Skeletal muscle cell (primary cell): ENCODE results near the gene JAGN1.
"Not testable (repeated sequence)": the region's sequence is repeated elsewhere in the genome, so short reads cannot be mapped to it uniquely, and the experiment has no call there.

Experiments used
- DNase-seq: peaks from one replicate; pipeline ENCODE4 v3.0.0-alpha.2; 2010; ENCODE audit warnings: low read depth
- H3K4me3 ChIP-seq: 2 replicates; pipeline ENCODE4 v1.5.1; 2011; ENCODE audit warnings: low read depth, mild to moderate bottlenecking, control low read depth, low read length, moderate library complexity

JAGN1 gene

DNA sequence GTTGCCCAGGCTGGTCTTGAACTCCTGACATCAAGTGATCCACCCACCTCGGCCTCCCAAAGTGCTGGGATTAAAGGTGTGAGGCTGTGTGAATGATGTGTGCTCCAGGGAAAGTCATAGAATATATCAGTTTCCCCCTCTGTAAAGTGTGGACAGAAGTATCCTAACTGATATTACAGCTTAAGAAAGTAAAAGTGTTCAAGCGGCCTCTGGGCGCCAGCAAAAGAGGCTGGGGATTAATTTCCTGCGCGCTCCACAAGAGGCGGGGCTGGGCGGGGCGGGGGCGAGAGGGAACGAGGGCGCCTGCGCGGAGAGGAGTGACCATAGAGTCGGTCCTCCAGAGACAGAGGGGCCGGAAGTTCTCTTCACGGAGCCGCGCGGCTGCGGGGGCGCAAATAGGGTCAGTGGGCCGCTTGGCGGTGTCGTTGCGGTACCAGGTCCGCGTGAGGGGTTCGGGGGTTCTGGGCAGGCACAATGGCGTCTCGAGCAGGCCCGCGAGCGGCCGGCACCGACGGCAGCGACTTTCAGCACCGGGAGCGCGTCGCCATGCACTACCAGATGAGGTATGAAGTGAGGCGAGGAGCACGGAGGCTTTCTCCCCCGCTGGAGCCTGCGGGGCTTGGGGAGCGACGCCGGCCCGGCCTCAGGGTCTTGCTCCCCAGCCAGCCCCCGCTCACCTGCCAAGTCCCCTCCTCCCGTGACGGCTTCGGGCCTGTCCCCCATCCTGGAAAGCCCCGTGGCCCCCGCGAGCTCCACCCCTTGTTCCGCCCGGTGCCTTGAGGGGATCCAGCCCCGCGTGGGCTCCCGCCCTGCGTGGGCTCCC, at the start of gene JAGN1:
Gene JAGN1, plus strand, starts transcription at position 362 of the 823 bp plus-strand sequence. Its CDS starts 113 bp downstream, at position 475.
- H3K4me3 ChIP-seq = peak within 1 kb of the TSS; percentile 92
- DNase-seq = peak; percentile 56

DNA sequence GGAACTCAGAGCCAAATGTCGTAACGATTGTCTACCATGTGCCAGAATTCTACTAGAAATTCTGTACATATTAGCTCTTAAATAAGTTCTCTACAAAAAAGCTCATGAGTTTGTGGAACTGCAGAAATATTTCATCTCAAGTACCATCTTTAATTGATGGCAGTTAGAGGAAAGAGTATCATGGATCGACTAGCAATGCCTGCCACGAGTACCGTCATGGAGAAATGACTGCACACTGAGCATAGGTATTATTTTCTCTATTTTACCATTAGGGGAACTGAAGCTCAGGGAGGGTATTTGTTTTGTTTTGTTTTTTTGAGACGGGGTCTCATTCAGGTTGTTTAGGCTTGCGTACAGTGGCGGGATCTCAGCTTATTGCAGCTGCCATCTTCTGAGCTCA, 49.4 kb upstream of the JAGN1 start:
- no peak for DNase-seq
- H3K4me3 ChIP-seq = no peak overlapping the region

DNA sequence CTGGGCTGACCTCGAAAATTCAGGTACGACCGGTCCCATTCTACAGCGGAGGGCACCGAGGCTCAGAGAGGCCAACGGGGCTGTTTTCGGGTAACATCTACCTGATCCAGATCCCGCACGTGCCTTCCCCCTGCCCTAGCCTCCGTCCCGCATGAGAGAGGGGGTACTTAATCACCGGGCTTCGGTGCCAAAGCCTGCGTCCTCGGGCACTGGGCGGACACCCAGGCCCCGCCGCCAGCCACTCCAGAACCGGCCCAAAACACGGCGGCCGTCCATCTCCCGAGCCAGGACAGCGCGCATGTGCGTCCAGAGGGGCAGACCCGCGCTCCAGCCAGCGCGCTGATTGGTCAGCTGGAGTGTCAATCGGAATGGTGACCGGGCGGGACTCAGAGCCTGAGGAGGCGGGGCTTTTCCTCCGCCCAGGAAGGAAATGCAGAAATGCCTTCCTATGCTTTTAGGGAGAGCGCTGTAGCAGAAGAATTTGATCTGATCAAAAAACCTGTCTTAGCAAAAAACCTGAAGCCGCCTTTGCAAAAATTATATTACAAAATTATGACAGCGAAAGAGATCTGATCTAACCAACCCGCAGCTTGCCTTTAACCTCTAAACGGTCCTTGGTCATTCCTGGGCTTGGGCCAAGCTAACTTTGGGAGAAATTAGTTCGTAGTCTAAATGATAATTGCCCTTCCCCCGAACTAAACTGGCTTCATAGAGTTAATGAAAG, 46.5 kb upstream of the JAGN1 start, which contains the start of gene RPUSD3:
Gene RPUSD3, minus strand, starts transcription at position 294 of the 724 bp plus-strand sequence. Its CDS starts 18 bp downstream, at position 276.
- peak; percentile 82 for DNase-seq
- H3K4me3 ChIP-seq = peak within 1 kb of the TSS; percentile 93

DNA sequence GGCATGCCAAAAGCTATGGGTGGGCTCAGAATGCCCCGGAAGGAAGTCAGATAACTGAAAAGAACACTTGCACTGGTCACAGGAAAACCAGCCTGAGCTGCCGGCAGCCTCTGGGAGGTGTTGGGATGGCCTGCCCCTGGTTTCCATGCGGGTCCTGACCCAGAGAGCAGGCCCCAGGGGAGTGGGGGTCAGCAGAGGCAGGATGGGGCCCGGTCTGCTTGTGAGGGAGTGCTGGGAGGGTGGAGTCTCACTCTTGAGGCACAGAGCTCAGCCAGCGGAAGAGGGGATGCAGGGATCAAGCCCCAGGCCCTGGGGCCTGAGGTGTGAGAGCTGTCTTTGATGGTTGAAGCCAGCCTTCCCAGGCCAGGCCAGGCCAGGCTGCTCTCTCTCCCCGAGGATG, 44.2 kb upstream of the JAGN1 start:
- DNase-seq = no peak
- H3K4me3 ChIP-seq = no peak overlapping the region

DNA sequence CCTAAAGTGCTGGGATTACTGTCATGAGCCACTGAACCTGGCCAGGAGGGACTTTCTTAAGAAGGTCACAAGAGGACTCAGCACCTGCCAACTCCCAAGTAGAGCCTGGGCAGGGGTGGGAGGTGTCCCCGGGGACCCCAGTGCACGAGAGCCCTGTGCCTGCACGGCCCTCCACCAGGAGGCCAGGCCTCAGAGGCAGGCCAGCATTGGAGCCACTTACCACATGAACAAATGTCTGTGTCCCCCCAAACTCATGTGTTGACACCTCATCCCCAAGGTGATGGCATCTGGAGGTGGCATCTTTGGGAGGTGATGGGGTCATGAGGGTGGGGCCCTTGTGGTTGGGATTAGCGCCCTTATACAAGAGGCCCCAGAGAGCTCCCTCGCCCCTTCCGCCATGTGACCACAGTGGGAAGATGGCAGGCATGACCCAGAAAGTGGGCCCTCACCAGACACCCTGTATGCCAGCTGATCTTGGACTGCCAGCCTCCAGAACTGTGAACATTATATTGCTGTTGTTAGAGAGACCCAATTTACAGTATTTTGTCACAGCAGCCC, 43.4 kb upstream of the JAGN1 start:
- DNase-seq = no peak
- no peak overlapping the region for H3K4me3 ChIP-seq

DNA sequence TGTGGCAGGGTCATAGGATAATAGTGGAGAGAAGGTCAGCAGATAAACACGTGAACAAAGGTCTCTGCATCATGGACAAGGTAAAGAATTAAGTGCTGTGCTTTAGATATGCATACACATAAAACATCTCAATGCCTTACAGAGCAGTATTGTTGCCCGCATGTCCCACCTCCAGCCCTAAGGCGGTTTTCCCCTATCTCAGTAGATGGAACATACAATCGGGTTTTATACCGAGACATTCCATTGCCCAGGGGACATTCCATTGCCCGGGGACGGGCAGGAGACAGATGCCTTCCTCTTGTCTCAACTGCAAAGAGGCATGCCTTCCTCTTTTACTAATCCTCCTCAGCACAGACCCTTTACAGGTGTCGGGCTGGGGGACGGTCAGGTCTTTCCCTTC, 42.5 kb upstream of the JAGN1 start:
- not testable (repeated sequence) for DNase-seq, H3K4me3 ChIP-seq

DNA sequence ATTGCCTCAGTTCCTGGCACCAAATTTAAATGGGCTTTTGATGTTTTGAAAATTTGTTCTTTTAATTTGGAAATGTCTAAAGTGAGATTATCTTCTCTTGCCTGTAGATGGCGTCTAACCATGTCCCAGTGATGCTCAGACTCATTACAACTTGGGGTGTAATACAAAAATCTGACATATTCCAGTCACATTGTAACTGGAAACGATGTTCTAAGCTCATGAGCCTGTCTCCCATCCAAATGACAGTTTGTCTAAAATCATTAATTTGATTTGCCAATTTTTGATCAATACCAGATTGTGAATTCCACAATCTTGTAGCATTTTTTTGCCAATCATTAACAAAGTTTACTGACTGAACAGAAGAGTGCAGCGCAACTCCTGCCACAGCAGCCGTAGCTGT, 41.5 kb upstream of the JAGN1 start:
- not testable (repeated sequence) for H3K4me3 ChIP-seq, DNase-seq

DNA sequence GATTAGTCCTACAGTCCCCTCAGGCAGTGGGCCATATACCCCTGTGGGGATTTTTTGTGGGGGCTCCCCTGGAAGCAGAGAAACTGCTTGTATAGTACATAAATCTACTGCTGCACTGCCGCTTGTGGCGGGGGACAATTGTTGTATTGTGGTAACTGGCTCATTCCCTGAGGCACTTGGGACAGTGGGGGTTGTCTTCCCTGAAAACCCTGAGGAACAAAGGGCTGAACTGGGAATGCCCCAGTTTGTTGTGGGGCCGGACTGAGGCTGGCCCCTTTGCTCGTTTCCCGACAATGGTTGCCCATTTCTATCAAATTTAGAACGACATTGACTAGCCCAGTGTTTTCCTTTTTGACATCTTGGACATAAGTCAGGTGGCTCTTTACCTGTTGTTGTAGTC, 39.0 kb upstream of the JAGN1 start:
- DNase-seq, H3K4me3 ChIP-seq: not testable (repeated sequence)

DNA sequence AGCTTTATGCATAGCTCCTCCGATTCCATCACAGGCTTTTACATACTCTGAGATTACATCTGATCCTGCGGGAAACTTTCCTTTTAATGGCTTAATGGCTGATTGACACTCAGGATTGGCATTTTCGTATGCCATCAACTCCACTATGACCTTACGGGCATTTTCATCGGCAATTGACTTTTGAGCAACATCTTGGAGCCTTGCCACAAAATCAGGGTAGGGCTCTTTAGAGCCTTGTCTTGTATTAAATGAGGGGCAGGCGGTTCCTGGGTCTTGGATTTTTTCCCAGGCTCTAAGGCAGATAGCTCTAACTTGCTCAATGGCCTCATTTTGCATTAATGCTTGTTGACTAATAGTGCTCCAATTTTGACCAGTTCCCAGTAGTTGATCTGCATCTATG, 38.5 kb upstream of the JAGN1 start:
- not testable (repeated sequence) for DNase-seq, H3K4me3 ChIP-seq

DNA sequence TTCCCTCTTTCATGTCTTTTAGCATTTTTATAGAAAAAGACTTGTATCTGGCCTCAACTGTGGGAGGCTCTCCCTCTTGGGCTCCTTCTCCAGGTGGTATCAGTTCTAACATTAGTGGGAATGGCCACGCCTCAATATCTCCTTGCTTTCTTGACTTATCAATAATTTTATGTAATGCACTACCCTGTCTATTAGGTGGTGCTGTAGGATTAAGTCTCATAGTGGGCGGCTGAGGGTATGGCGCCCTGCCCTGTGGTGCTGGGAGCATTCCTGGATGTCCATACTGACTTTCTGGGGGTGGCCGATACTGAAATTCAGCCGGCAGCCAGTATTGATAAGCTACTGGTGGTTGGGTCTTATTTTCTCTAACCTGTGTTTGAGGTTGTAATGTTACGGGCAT, 37.9 kb upstream of the JAGN1 start:
- H3K4me3 ChIP-seq = no peak overlapping the region
- no peak for DNase-seq

DNA sequence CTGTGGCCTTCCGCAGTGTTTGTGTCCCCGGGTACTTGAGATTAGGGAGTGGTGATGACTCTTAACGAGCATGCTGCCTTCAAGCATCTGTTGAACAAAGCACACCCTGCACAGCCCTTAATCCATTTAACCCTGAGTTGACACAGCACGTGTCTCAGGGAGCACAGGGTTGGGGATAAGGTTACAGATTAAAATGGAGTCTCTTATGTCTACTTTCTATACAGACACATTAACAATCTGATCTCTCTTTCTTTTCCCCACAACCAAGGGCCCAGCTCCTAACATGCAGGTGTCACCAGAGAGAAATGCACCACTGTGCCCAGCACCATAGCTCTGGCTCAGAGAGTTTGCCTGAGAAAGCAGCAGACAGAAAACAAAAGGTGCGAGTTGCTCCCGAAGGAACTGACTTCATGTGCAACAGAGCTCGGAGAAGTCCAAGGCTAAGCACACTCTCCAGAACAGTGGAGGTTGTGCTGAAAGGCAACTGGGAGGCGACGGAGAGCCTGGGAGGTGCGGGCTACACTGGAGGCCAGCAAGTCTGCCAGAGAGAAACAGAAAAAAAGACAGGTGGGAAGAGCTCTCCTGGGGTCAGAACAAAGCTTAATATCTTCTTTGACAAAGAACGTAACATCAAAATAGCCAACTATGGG, 36.0 kb upstream of the JAGN1 start:
- not testable (repeated sequence) for DNase-seq, H3K4me3 ChIP-seq

DNA sequence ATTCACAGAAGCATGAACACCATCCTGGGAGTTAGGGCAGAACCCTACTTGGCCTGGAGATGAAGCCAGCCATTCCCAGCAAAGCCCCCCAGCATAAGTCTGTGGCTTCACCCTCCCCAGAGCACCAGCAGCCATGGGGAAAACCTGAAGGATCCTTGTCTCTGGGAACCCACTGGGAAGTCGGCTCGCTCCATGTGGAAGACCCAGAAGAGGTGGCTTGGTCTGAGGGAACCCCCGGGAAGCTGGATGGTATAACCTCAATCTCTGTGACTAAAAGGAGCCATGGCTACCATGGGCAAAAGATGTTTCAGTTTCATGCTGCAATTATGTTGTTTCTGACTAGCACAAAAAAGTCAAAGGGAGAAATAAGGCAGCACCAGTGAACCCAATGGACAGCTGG, 34.8 kb upstream of the JAGN1 start:
- H3K4me3 ChIP-seq = no peak overlapping the region
- DNase-seq = no peak

DNA sequence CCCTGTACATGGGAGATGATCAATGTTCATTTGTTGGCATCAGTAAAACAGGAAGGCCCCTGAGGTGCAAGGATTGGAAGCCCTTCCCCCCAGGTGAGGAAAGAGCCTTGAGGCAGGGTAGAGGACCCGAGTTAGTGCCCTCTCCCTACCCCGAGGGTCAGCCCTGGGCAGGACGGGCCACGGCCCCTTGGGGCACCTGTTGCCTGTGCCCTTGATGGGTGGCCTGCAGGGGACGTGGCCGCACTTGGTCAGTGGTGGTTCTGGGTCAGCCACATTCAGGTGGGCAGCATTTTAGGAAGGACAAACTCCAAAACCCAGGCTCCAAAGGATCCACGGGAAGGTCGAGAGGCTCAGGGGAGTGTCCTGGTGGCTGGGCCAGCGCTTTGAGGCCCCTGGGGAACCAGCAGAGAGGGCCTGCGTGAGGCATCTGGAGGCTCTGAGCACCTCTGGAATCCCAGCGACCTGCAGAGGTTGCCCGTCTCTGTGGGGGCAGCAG, 30.8 kb upstream of the JAGN1 start:
- DNase-seq = no peak
- H3K4me3 ChIP-seq = no peak overlapping the region

DNA sequence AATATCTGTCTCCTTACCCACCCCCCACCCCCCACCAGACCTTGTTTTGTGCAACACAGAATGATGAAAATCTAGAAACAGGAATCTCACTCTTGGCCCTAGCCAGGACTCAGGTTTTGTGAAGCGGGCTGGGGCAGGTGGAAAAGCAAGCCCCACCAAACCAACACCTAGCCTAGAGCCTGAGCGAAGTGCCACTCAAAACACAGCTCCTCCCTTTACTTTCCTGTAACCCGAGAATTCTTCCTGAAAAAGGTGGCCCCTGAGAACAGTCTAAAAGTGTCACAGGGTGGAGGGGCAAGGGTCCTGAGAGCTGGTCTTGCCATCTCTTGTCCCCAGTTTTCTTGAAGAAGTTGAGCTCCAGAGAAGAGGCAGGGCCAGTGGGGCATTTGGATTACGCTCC, 29.2 kb upstream of the JAGN1 start:
- DNase-seq = no peak

DNA sequence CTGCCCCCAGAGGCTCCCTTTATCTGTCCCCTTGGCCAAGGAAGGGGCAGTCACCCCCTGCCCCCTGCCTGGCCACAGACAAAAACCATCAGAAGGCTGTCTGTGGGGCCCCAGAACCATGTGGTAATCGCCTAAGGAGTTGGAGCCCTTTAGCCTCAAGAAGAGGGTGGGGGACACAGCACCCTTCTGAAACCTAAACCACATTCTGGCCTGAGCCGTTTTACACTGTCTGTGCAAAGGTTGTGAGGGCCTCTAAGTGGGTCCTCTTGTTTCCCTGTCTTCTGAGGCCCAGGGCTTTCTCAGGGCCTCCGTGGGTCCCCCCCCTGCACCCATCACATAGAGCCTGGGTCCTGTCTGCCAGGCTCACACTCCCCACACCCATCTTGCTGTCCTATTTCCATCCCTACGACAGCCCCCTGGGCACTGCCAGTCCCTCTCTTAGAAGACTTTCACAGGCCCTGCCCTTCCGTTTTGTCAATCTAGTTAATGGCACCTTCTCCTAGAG, 28.7 kb upstream of the JAGN1 start:
- H3K4me3 ChIP-seq = no peak overlapping the region
- DNase-seq = no peak

More for the DNA sequence above, 29.2 kb upstream of the JAGN1 start:
- no peak overlapping the region for H3K4me3 ChIP-seq

DNA sequence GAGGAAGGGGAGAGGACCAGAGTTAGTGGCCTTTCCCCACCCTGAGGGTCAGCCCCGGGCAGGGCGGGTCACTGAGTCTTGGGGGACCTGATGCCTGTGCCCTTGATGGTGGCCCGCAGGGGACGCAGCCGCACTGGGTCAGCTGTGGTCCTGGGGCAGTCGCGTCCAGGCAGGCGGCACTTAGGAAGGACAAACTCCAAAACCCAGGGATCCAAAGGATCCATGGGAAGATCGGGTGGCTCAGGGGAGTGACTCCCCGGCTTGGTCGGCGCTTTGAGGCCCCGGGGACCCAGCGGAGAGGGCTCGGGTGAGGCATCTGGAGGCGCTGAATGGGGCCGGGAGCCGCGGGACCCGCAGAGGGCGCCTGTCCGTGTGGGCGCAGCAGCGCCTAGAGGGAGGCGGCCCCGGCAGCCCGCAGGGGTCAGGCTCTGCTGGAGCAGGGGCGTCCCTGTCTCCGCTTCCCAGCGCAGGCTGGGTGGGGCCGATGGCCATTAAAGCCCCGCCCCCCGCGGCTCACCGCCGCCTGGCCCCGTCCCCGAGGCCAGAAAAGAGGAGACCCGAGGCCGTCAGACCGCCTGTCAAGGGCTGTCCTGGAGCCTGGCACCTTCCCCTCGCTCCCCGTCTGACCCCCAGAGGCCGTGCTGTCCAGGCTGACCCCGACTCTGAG, 27.9 kb upstream of the JAGN1 start:
- H3K4me3 ChIP-seq = no peak overlapping the region
- DNase-seq = no peak

DNA sequence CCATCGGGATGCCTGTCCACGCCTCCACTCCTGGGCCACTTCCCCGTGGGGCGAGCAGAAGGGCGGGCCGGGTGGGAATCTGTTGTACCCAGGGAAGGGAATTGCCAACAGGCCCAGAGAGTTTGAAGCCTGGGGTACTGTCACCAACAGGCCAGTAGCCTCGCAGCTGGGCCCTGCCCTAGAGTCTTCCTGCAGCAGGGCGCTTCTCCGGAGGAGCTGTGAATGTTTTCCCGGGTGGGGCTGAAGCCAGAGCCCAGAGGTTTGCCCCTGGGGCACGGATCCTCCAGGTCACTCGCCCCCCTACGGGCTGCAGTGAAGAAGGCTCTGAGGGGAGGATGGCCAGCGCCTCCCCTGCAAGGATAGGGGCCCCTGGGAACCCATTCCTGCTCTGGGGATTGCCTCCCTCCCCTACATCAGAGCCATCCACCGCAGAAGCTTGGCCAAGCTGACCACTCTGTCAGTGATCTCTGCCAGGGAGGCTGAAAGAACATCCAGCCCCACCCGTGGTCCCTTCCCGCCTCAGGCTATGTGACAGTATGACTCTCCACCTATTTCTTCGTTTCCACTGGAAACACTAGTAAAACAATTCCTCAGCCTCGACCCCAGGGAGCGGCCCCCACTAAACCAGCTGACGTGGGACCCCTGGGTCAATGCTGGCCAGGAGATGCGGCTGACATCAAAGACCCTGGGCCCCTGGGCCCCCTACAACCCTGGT, 27.2 kb upstream of the JAGN1 start:
- H3K4me3 ChIP-seq = no peak overlapping the region
- no peak for DNase-seq

DNA sequence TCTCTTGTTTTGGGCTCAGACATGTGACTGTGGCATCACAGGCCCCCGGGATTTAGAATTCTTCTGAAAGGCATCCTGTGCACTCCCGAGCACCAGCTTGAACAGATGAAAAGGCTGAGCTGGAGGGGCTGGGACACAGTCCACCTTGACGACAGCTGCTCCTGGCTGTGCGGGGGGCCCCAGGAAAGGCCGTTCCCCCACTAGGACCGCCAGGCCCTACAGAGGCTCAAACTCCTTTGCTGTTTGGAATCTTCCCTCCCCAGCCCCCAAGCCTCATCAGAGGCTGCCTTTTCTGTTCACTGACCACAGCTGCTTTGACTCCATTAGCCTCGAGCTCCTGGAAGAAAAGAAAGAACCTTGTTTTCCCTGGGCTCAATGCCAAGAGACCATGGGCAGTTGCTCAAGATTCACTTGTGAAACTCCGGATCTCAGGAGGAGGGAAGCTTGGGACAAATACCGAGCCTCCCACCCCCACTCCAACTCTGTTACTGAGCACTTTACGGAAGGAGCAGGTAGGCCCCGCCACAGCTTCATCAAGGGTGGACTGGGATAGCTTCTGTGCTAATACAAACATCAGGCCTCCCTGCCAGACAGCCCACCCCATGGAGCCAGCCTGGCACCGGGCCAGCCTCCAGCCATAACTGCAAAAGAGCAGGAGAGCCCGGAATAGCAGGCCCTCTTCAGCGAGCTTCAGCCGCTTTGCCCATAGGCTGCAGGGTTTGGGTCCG, 26.0 kb upstream of the JAGN1 start:
- DNase-seq = peak; percentile 85
- H3K4me3 ChIP-seq = no peak overlapping the region
